HG02840 (cell line): Measurements from ENCODE around the gene INKA2.

Experiments
- ATAC-seq: cut with Tn5 transposase; IDR thresholded peaks from one replicate; pipeline ENCODE4 v1.9.1; 2021; ENCODE audit warnings: mild to moderate bottlenecking, moderate library complexity, moderate number of reproducible peaks; ENCODE audit not compliant: unreplicated experiment, low FRiP score

INKA2 gene

DNA sequence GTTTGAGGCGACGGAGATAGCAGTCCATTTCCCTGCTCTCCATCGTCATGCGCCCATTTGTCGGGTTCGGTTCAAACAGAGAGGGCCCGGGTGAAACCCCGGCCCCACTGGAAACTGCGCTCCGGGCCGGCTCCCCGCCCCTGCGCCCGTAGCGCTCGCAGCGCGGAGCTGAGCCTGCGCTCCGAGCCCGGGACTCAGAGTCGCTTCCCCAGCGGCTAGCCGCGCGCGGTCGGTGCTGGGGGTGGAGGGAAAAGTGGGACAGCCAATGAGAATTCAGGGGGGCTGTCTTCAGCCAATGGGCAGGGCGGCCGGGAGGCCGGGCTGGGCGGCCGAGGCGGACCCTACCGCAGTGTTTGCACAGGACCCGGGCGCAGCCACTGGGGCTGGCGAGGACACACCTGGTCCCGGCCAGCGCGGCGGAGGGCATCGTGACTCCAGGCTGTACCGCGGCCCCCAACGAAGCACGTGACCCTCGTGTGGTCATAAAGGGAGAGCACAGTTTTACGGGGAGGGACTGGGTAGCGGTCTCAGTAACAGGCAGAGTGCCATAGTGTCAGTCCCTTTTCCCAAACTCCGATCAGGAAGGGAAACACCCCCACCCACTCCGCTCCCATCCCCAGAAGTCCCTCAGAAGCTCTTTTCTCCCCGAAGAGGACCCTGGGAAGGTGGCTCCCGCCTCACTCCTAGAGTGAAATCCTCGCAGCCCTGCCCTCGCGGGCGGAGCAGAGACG, at the start of gene INKA2:
Gene INKA2, minus strand, starts transcription at position 202 of the 731 bp plus-strand sequence. Its CDS starts 153 bp downstream, at position 49.
- ATAC-seq: peak; percentile 84

DNA sequence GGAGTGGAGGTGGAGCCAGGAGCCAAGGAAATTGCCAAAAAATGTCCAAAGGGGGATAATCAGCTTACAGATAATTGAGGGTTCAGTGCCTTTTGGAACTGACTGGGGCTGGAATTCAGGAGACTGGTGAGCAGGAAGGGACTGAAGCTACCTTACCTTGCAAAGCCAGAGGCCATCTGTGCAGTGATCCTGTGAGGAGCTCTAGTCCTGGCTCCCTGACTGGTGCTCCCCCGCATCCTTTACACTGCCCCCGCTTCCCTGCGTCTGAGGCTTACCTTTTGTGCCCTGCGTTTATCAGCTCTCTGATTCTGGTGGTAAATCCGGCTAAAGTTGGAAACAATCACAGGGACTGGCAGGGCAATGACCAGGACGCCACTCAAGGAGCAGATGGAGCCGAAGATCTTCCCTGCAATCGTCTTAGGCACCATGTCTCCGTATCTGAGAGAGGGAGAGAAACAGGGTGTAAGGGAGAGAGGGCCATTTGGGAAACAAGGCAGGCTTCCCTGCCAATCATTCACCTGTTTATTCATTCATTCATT, 47.5 kb upstream of the INKA2 start:
- no peak for ATAC-seq

DNA sequence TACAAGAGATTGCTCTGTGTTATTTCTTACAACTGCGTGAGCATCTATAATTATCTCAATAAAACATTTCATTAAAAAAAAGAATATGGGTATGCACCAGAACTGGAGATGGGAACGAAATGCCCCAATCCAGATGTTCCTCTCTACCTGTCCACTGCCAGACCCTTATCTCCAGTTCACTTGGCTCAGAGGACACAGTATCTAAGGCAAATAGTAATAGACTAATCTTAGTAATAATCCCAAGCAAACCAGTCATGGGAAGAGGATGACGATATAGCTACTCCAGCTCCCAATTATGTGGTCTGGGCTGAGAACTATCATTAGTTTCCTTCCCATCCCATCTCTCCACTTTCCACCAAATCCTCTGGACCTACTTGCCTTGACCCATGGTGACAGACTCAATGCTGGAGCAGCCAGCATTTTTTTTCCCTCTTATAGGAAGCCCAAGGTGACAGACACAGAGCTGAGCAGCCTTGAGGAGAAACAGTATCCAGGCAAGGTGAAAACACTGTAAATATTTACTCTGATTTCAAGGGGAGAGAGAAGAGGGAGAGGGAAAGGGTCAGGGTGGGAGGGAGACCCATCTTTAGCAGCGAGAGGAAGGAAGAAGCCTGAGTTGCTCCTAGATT, 45.2 kb upstream of the INKA2 start:
- no peak for ATAC-seq

DNA sequence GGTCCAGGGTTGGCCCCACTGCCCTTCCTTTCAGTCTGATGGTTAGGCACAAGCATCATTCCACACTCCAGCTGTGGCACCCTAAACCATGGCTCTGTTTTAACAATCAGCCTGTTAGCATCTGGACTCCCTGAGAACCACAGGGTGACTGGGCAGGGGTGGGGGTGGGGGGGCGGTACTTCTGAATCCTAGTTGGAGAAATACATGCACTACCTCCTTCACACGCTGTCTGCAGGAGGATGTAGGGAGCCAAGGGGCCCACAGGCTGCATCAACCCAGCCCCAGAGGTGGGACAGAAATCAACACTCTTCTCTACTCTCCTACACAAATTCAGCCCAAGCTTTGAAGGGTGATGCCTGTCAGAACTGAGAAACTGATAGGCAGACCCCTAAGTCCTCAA, 40.4 kb upstream of the INKA2 start:
- ATAC-seq: no peak

DNA sequence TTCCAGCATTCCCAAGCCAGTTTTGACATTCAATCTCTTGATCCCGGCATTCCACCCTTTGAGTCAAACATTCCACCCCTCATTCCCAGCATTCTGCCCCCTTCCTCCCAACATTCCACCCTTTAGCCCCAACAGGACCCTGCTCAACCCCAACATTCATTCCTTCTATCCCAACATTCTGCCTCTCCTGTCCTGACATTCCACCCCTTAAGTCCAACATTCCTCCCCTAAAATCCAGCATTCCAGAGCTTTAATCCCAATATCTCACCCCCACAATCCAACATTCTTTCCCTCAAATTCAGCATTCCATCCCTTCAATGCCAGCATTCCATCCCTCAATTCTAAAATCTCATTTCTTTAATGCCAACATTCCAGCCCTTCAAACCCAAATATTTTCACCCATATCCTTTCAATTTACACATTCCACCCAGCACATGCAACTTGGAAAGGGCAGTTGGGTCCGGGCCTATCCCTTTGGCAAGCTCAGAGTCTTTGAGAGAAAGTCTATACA, 39.4 kb upstream of the INKA2 start:
- no peak for ATAC-seq

DNA sequence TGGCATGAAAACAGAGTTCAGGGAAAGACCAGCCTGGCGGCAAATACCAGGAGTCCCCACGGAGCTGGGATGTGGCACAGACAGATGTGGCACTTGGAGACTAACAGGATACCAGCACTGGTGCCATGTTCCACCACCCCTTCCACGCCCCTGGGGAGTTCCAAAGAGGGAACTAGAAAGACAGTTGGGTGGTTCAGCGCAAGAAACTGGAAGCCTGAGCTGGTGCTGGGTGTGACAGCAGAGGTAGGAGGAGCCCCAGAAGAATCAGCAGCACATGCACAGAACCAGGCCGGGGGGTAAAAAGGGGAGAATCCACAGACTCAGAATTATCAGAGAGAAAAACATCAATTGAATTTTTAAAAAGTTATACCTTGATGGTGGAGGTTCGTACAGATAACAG, 38.9 kb upstream of the INKA2 start:
- no peak for ATAC-seq

DNA sequence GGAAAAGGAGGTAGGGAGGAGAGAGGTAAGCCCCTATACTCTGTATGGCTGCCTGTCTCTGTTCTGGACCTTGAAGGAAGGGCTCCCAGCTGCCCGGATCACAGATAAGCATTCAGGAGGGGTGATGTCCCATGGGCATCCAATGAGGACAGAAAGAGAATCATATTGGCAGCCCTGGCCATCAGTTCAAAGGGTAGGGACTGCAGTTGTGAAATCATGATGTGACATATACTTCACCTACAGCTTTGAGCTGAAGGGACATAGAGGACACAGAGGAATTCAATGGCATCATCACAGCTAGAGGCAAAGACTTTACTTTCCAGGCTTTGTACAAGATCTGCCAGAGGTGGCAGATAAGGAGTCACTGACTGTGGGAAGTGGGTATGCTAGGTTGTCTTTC, 38.1 kb upstream of the INKA2 start:
- ATAC-seq: no peak

DNA sequence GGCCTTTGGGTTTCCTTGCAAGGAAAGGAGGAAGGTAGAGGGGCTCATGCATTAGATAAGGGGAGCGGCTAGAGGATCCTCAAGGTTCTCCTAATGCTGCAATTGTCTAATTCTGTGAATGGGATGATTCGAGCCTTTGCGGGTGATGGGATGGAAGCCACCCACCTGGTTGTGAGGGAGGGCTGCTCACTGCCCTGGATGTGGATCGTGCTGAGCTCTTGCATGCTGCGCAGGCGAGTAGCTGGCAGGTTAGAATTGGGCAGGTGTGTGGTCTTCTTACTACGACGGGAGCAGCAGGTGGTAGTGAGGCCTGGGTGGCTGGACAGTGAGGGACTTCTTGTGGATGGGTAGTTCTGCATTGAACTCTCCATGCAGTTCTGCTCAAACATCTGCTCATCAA, 37.7 kb upstream of the INKA2 start:
- ATAC-seq: no peak

DNA sequence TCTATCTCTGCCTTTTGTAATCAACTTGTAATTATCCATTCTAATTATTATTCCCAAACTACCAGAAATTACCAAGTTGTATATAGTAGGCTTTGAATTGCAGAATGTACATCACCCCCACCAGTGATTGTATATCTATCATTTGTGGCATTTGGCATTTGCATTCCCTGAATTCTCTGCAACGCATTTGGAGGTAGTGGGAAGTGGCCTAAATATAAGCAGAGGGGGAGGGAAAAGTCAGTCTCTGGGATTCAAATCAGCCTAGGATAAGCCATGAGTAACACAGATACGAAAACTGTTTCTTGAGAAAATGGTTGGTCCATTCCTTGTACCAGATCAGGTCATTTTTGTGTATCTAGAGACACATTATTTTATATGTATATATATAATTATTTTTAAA, 37.2 kb upstream of the INKA2 start:
- no peak for ATAC-seq

DNA sequence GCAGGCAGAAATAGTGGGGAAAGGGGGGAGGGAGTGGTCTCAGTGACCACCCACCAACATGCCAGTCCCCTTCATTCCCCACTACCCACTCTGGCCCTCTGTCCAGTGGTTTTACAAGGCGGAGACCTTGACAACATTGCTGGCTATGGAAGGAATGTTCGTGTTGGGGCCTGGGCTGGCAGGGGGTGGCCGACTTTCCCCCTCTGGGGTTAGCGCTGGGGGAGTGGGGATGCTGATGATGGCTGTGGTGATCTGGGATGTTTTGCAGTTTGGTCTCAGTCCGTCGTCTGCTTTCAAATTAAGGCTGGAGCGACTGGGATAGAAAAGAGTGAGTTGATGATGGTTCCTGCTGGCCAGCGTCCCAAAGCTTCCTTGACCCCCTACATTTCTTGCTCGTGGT, 36.8 kb upstream of the INKA2 start:
- ATAC-seq: no peak

DNA sequence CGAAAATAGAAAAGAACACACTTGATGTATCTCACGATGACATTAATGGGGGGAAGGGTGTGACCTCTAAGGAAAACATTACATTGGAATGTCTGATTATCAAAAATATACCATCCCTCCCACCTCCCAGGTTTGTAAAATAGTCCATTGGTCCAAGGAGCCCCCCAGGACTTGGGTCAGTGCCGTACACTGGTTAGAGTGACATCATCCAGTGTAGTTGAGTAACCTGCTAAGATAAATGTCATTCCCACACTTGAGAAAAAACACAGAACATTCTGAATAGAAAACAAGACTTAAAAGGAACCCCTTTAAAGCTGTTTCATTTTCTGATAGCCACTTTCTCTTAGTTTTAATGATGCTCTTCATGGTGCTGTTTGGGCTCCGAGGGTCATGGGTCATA, 31.7 kb upstream of the INKA2 start:
- no peak for ATAC-seq

DNA sequence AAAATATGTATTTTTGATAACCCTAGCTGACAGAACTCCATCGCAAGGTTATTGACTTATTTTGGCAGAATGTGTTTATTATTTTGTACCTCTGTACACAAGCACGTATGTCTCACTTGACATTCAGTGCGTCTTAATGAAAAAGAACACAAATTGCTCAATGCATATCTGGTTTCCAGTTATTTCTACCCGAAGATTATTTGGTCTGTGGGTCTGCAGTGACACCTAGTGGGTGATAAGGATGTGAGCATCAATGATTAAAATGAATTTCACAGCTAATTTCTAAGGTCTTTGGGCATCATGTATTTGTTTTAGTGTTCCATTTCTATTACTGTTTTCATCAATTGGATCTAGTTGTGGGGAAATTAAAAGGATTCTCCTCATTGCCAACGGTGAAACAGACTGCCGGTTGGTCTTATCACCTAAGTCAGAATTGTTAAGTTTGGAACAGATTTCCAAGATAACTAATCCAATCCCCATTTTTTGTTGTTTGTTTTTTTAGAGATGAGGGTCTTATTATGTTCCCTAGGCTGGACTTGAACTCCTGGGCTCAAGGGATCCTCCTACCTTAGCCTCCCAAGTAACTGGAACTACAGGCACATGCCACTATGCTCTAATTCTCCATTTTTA, 30.4 kb upstream of the INKA2 start:
- ATAC-seq: no peak

DNA sequence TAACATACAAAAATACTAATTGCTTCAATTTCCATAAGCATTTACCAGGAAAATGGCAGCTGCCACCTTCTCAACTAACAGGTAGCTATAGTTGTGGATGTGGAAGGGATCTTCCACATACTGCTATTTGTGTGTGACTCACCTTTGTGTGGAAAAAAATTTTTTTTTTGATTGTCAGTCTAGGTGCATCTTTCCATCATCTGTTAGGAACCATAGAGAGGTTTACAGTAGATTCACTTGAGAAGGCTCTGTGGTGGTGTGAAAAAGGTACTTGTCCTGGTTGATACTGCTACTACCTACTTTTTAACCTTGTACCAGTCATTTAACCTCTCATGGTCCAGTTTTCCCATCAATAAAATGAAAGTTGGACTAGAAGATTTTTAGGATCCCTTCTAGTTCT, 29.4 kb upstream of the INKA2 start:
- ATAC-seq: no peak

DNA sequence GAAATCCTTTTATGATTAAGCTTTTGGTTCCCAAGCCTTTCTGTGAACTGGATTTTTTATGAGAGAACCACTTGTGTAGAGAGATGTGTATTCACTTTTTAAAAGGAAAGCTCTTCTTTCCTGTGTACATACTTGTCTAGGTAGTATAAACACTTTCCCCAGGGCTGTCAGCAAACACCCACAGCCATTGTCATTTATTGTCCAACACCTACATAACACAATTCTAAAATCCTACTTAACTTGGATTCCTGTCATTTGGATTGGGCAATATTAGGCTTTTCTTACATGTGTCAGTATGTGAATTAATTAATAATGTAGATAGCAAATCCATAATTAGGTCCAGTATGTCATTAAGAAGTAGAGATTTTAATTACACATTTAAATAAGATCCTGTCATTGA, 28.8 kb upstream of the INKA2 start:
- no peak for ATAC-seq

DNA sequence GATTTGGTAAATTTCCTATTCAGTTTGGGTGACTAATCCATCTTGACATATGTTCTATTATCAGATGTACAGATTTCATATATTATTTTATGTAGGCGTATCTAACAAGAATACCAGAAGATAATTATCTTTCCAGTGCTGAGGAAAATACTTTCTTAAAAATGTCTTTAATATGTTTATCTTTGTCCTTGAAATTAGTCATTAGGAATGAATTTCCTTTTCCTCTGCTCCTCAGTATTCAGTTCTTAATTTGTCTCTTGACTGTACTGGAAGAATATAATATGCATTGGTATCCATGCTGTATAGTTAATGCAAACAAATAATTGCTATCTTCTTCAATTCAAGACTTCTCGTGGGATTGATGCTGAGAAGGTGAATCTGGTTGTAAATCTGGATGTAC, 23.1 kb upstream of the INKA2 start:
- ATAC-seq: no peak

DNA sequence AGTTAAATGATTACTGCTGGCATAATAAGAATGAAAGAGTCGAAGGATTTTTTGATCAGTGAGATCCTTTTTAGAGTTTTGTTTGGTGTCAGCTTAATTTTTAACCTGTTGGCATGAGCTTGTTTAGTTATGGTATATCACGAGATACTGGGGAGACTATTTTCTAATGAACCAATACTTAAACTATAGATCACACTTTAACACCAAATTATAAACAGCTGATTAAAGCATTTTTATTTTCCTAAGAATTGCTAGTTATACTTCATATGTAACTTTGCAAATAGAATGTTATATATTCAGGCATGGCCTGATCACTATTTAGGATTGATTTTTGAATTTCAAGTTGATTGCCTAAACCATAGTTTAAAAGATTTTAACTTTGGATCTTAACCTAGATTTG, 22.5 kb upstream of the INKA2 start:
- no peak for ATAC-seq

DNA sequence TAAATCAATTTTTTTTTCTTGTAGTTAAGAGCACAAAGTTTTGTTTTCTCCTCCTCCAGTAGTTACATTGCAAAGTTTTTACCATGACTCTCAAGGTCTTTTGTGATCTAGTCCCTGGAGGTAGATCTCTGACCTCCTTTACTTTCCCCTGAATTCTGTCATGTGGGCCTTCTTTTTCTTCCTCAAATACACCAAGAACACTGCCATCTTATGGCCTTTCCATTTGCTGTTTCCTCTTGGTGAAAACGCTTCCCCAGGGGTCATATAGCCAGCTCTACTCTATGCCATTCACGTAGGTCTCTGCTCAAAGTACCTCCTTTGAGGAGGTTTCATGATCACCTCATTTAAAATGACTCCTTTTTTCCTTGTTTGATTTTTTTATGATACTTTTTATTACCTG, 19.2 kb upstream of the INKA2 start:
- ATAC-seq: no peak

DNA sequence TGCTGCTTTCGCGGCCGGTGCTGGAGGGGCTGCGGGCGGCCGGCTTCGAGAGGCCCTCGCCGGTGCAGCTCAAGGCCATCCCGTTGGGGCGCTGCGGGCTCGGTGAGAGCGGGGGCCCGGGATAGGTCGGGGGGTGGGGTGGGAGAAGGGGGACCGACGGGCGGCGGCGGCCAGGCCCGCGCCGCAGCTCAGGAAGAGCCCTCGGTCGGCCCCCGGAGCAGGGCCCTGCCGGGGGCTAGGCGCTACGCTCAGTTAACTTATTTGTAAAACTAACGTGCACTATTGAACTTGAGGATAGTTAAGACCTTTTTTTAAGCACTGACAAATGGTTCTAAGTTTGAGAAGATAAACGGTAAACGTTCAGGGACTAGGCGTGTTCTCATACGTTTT, 16.9 kb upstream of the INKA2 start:
- ATAC-seq: no peak

DNA sequence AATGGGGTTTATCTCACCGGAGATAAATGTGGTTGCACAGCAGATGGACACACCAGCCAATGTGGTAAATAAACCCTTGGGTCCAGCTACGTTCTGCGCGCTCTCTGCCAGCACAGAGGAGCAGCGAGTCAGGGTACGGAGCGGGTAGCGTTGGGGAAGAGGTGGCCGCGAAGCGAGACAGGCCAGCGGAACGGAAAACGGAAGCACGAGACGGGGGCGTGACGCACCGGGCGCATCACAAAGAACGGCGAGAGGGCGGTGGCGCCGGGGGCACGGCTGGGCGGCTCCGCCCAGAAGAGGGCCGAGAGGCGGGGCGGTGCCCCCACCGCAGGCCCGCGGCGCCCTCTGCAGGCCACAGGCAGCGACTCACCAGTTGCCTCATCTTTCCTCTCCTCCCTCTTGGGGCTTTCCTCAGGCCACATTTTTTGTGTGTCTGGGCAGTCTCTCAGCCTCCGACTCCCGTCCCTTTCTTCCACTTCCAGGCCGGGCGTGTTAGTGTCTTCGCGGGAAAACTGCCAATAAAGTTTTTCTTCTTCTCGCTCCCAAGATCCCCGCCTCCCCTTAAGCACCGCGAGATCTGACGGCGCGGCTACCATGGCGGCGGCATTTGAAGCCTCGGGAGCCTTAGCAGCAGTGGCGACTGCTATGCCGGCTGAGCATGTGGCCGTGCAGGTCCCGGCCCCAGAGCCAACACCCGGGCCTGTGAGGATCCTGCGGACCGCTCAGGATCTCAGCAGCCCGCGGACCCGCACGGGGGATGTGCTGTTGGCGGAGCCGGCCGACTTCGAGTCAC, 16.3 kb upstream of the INKA2 start, which contains the start of gene DDX20:
Gene DDX20, plus strand, starts transcription at position 571 of the 793 bp plus-strand sequence. Its CDS starts 24 bp downstream, at position 595.
- ATAC-seq: peak; percentile 93

DNA sequence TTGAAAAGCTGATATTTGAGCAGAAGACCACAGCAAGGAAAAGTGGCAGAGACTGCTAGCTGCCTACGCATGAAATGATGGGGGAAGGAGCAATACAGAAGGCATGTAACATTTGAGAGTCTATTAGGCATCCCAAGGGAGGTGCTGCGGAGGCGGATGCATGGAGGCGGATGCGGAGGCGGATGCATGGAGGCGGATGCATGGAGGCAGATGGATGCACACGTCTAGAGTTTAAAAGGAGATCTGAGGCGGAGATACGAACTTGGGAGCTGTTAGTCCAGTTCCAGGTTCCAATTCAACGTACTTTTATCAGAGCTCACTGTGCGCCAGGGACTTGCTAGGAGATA, 15.8 kb upstream of the INKA2 start:
- ATAC-seq: no peak
